ENCODE results near the gene RGS6.

- TF ChIP-seq, protein P1, sequence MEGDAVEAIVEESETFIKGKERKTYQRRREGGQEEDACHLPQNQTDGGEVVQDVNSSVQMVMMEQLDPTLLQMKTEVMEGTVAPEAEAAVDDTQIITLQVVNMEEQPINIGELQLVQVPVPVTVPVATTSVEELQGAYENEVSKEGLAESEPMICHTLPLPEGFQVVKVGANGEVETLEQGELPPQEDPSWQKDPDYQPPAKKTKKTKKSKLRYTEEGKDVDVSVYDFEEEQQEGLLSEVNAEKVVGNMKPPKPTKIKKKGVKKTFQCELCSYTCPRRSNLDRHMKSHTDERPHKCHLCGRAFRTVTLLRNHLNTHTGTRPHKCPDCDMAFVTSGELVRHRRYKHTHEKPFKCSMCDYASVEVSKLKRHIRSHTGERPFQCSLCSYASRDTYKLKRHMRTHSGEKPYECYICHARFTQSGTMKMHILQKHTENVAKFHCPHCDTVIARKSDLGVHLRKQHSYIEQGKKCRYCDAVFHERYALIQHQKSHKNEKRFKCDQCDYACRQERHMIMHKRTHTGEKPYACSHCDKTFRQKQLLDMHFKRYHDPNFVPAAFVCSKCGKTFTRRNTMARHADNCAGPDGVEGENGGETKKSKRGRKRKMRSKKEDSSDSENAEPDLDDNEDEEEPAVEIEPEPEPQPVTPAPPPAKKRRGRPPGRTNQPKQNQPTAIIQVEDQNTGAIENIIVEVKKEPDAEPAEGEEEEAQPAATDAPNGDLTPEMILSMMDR (IDR thresholded peaks at IDR 0.05 in 4 of 5, conservative IDR thresholded peaks at IDR 0.05 in 1 of 5), result no peak
- TF ChIP-seq POLR2A (IDR thresholded peaks at IDR 0.05), result no peak
Observed at GRCh38 chr14:72519543-72519942, 587.3 kb downstream of the RGS6 start.

All from gastrocnemius medialis (tissue), 4 donors.